ENCODE results near the gene TBC1D10A. TPM values are rescaled to one million over a fixed set of nuclear protein-coding genes. Genes with fewer than 3 reads are reported as not detected.

TBC1D10A gene
- total RNA-seq, 1 experiment from 2014 or later: 24.3 TPM

DNA sequence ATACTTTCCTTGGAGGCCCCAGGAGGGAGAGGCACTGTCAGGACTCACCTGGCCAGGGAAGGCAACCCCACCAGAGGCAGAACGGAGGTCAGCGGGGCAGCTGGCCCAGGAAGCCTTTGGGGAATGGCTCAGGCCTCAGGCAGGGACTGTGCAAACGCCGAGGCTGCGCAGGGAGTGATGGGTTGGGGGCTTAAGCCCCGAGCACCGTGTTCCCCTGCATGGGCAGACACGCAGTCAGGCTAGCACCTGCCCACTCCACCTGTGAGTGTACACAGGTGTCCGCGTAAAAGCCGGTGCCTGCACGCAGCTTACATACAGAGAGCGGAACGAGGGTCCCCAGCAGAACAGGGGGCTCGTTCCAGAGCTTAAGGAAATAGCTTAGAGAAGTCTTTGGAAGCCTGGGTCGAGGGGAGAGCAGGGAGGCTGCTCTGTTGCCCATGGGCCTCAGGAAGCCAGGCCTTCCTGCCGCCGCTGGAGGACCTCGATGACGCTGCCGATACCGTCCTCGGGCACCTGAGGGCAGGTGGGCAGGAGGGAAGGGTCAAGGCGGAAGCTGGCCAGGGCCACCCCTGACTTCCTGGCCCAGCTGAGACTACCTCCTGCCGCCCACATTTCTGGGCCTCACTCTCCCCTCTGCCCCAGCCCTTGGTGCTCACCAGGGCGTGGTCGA, 41.4 kb downstream of the TBC1D10A start:
- no peaks in the 10 kb centered on the region for H3K36me3 ChIP-seq (ENCODE audit: low read depth)
- no peaks in the 10 kb centered on the region for H4K20me1 ChIP-seq (ENCODE audit: insufficient read depth)
- no peak overlapping the region for H3K4me3 ChIP-seq
- DNase-seq: no peak
- H3K9me3 ChIP-seq (ENCODE audit: insufficient read depth, low read depth): no peaks in the 10 kb centered on the region
- no peak overlapping the region for H3K4me2 ChIP-seq
- no peaks in the 10 kb centered on the region for H3K9me2 ChIP-seq (ENCODE audit: insufficient read depth)
- TF ChIP-seq CTCF (conservative IDR thresholded peaks at IDR 0.05): no peak
- TF ChIP-seq EZH2 (IDR thresholded peaks at IDR 0.05; ENCODE audit: low read depth): no peak
- intact Hi-C loops (cut with micrococcal nuclease; ENCODE audit: unreplicated experiment): no loop called here
- peaks cover 14% of the 10 kb centered on the region for H3K4me1 ChIP-seq (replicated peaks; ENCODE audit: insufficient read depth)
- peaks cover 28% of the 10 kb centered on the region for H3F3A ChIP-seq (ENCODE audit: insufficient read depth, low read depth)
- H3K27me3 ChIP-seq (ENCODE audit: insufficient read depth, low read depth): no peaks in the 10 kb centered on the region
- H3K27ac ChIP-seq: no peak overlapping the region
- no TSS peak for BruUV-seq (replicated peaks)
- ChIA-PET POLR2A (ENCODE audit: unreplicated experiment) (no interaction called here), CTCF (interaction anchor here (0.6 to 1.3 kb wide), 3 partner anchors 8 to 30 kb away, joined by 3 to 4 read pairs (median 3); no protein-coding TSS in a partner anchor)
- no peaks in the 10 kb centered on the region for H3K79me2 ChIP-seq (ENCODE audit: low read depth)
- H2AFZ ChIP-seq: no peak overlapping the region

DNA sequence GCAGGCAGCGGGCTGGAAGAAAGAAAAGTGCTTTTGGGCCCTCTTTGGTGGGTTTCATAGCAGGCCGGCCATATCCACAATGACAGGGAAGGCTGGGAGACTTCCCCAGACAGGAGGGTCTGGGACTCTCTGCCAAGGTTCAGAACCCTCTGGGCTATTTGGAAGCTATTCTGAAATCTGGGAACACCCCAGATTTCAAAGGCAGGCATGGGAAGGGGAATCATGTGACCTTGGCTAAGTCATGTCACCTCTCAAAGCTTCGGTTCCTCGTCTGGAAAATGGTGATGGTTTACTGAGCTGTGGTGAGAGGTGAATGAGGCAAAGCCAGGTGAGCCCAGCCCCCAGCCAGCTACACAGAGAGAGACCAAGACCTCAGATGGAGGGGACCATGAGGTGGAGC, 42.1 kb downstream of the TBC1D10A start:
- H3K9me2 ChIP-seq (ENCODE audit: insufficient read depth): no peaks in the 10 kb centered on the region
- no peak for DNase-seq
- H3K4me2 ChIP-seq: no peak overlapping the region
- no peaks in the 10 kb centered on the region for H3K79me2 ChIP-seq (ENCODE audit: low read depth)
- H3K27ac ChIP-seq: no peak overlapping the region
- no peak for TF ChIP-seq CTCF (conservative IDR thresholded peaks at IDR 0.05)
- no peak for TF ChIP-seq EZH2 (IDR thresholded peaks at IDR 0.05; ENCODE audit: low read depth)
- H3K4me3 ChIP-seq: no peak overlapping the region
- POLR2A ChIA-PET (ENCODE audit: unreplicated experiment): no interaction called here
- no peaks in the 10 kb centered on the region for H3K9me3 ChIP-seq (ENCODE audit: insufficient read depth, low read depth)
- no peaks in the 10 kb centered on the region for H4K20me1 ChIP-seq (ENCODE audit: insufficient read depth)
- CTCF ChIA-PET: no interaction called here
- no TSS peak for BruUV-seq (replicated peaks)
- intact Hi-C loops (cut with micrococcal nuclease; ENCODE audit: unreplicated experiment): no loop called here
- peaks cover 7% of the 10 kb centered on the region for H3K4me1 ChIP-seq (replicated peaks; ENCODE audit: insufficient read depth)
- no peaks in the 10 kb centered on the region for H3K36me3 ChIP-seq (ENCODE audit: low read depth)
- H3F3A ChIP-seq (ENCODE audit: insufficient read depth, low read depth): peaks cover 21% of the 10 kb centered on the region
- no peak overlapping the region for H2AFZ ChIP-seq
- no peaks in the 10 kb centered on the region for H3K27me3 ChIP-seq (ENCODE audit: insufficient read depth, low read depth)

DNA sequence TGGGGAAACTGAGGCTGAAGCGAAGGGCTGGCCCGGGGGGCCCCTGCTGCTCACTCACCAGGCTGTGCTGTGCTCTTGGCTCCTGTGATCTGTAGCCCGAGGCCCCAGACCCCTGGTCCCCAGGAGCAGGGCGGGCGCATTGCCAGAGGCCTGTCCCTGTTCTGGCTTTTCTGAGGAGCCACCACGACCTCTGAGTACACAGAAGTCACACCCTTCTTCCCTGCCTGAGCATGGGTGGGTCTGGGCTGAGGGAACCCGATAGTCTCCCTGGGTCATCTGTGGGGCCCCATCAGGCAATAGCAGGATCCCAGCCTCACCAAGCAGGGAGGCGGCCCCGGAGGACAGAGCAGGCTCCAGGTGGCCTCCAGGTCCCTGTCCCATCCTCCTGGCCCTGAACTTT, 42.6 kb downstream of the TBC1D10A start:
- no peak for TF ChIP-seq EZH2 (IDR thresholded peaks at IDR 0.05; ENCODE audit: low read depth)
- TF ChIP-seq CTCF (conservative IDR thresholded peaks at IDR 0.05): no peak
- no peaks in the 10 kb centered on the region for H3K9me3 ChIP-seq (ENCODE audit: insufficient read depth, low read depth)
- H3K4me1 ChIP-seq (replicated peaks; ENCODE audit: insufficient read depth): peaks cover 7% of the 10 kb centered on the region
- H2AFZ ChIP-seq: no peak overlapping the region
- H3K79me2 ChIP-seq (ENCODE audit: low read depth): no peaks in the 10 kb centered on the region
- no peak overlapping the region for H3K4me3 ChIP-seq
- H3F3A ChIP-seq (ENCODE audit: insufficient read depth, low read depth): peaks cover 21% of the 10 kb centered on the region
- DNase-seq: no peak
- H3K9me2 ChIP-seq (ENCODE audit: insufficient read depth): no peaks in the 10 kb centered on the region
- no peaks in the 10 kb centered on the region for H4K20me1 ChIP-seq (ENCODE audit: insufficient read depth)
- intact Hi-C loops (cut with micrococcal nuclease; ENCODE audit: unreplicated experiment): no loop called here
- ChIA-PET CTCF (interaction anchor here (0.6 kb wide), 1 partner anchor 218 kb away, joined by 5 read pairs; no protein-coding TSS in a partner anchor), POLR2A (ENCODE audit: unreplicated experiment) (no interaction called here)
- H3K36me3 ChIP-seq (ENCODE audit: low read depth): no peaks in the 10 kb centered on the region
- no peak overlapping the region for H3K4me2 ChIP-seq
- no peak overlapping the region for H3K27ac ChIP-seq
- BruUV-seq (replicated peaks): no TSS peak
- H3K27me3 ChIP-seq (ENCODE audit: insufficient read depth, low read depth): no peaks in the 10 kb centered on the region

Measured in PC-9 (cell line).